Stimulated activated CD8-positive, alpha-beta memory T cell treated with anti-CD3 and anti-CD28 coated beads, Interleukin-15, amount 100 ng/mL, for 1 hour (primary cell): Measurements from ENCODE around the gene FGD3.
A peak's percentile ranks its signal among the peaks of the same experiment; 100 is the strongest.

Source experiments
- DNase-seq: peaks from one replicate; pipeline ENCODE4 v3.0.0-alpha.2; 2020; ENCODE audit warnings: low read depth

The FGD3 gene

DNA sequence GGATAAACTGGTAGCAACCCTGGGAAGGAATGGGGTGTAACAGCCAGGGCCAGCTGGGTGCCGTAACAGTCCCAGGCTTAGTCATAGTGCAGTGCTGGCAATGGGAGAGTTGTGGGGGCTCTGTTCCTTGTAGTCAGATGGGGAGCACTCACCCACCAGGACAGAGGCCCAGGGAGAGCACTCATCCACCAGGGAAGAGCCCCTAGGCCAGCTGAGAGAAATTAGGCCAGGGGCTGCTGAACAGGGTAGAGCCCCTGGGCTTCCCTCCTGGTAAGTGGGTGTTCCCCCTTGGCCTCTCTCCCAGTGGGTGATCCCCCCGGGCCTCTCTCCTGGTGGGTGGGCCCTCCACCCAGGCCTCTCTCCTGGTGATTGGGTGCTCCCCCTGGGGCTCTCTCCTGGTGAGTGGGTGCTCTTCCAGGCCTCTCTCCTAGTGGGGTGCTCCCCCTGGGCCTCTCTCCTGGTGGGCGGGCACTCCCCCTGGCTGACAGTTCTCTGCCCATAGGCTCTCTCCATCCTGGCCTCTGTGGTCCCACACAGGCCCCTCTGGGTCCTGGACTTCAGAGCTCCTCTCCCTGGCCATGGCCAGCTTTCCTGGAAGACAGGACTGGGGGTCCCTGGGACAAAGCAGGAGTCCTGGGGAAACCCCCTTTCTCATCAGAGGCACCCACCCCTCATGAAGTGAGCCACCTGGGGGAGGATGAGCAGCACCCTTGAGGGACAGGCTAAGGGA is 13.4 kb downstream of the FGD3 start:
- DNase-seq: no peak

DNA sequence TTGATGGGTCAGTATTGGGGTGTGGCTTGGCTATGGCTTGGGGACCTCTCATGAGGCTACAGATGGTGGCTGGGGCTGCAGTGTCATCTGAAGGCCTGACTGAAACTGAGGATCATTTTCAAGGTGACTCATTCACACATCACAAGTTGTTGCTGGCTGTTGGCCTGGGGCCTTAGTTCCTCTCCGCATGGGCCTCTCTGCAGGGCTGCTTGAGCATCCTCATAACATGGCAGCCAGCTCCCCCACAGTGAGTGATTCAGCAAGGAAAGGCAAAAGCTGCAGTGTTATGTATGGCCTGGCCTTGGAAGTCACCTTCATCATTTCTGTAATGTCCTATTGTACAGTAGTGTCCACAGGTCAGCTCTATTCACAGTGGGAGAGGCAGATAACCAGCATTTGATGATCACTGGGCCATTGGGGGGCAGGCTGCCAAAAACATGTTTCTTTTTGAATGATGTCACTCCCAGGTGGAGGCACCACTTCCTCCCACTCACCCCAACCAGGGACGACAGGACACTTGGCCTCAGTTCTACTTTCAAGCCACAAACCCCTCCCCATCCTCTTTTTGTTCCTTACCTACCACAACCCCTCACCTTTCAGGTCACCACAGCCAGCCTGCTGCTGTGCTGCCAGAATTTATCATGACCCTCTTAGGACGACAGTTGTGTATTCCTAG is 14.4 kb downstream of the FGD3 start:
- no peak for DNase-seq

DNA sequence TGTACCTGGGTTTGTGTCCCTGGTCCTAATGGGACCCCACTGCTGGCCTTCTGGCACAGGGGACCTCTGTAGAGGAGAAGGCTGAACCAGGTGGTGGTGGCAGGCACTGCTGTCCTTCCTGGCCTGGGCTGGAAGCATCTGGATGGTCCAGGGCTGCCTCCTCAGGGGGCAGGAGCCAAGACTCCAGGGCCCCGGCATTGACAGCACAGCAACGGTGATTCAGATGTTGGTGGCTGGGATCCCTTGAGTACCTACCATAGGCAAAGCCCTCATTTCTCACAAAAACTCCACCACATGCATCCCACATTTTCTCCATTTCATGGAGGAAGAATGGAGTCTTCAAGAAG is 15.0 kb downstream of the FGD3 start:
- DNase-seq: no peak

DNA sequence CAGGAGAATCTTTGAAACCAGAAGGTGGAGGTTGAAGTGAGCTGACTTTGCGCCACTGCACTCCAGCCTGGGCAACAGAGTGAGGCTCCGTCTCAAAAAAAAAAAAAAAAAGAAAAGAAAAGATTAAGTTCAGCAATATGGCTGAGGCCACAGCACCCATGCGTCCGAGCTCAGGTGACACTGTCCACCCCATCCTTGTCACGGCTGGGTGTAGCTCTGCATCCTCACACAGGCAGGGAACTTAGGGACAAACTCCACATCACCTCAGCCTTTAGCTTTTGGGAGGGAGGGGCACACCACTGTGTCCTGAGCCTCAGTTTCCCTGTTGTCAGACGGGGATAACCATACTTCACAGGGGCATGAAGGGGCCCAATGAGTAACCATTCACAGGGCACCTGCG is 15.5 kb downstream of the FGD3 start:
- no peak for DNase-seq

DNA sequence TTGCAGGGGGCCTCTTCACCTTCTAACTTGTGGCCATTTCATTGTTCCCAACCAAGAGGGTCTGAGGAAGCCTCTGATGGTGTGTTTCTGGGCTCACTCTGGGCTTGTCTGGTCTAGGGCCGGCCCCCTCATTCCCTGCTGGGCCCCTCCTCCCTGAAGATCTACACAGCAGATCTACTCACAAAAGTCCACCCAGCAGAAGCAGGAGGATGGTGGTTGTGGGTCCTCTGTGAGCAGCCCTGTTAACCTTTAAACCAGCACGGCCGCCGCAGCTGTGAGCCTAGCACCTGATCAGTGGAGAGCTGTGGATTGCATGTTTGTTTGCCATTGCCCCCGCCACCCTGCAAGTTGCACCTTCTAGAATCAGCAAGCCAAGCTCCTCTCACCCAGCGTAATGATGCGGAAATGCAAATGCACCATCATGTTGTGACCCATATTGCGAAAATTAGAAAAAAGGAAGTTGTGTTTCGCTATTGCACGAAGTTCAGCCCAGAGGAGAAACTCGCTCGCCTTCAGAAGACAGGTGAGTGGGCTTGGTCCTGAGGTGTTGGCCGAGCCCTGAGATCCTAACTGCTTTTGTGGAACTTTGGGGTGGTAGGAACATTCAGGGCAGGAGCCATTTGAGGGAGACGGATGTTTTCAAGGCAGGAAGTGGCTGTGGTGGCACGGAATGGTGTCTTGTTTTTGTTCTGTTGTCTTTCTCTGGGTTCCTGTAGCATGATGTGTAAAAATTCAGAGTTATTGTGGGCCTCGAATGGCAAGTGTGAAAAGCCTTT is 16.7 kb downstream of the FGD3 start:
- peak; percentile 47 for DNase-seq

DNA sequence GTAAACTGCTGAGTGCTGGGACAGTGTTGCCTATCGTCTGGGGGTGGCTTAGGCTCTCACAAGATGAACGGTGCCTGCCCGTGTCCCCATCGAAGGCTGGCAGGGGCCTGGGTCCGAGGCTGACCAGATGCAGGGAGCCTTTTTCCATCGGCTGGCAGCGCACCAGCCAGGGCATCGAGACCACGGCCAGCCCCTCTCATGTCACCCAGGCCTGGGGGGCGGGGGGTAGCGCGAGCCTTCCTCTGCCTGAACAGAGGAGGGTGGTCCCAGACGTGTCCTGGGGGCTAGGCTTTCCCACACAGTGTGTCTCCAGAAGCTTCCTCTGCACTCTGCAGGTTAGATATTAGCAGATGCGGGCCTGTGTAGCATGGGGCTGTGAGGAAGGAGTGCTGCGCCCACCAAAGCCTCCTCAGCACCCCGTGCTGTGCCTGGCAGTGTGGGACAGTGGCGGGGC is 17.3 kb downstream of the FGD3 start:
- DNase-seq: no peak

DNA sequence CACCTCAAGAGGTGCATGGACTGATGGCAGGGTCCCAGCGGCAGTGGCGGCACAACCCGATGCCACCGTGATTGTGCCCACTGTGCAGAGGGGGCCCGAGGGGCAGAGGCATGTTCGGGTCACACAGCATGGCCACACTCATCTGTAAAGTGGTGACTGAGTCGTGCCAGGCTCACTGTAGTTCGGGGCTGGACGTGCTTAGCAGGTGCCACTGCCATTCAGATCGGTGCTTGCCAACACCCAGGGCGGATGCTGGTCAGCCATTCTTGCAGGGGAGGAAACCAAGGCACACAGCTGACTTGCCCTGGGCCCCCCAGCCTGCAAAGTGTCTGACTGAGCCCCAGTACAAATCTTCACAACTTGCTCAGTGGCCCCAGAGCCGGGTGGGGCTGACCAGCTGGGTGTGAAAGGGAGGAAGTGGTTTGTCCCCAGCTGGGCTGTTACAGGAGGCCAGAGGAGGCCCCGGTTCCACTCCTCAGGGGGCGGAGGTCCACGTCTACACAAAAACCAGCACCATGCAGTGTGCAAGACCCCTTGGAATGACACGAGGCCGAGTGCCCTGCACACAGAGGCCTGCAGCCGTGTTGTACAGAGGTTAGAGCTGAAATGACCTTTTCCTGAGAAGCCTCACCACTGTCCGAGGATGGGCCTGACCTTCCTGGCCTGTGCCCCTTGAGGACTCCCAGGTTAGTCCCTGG is 17.9 kb downstream of the FGD3 start:
- DNase-seq: no peak

DNA sequence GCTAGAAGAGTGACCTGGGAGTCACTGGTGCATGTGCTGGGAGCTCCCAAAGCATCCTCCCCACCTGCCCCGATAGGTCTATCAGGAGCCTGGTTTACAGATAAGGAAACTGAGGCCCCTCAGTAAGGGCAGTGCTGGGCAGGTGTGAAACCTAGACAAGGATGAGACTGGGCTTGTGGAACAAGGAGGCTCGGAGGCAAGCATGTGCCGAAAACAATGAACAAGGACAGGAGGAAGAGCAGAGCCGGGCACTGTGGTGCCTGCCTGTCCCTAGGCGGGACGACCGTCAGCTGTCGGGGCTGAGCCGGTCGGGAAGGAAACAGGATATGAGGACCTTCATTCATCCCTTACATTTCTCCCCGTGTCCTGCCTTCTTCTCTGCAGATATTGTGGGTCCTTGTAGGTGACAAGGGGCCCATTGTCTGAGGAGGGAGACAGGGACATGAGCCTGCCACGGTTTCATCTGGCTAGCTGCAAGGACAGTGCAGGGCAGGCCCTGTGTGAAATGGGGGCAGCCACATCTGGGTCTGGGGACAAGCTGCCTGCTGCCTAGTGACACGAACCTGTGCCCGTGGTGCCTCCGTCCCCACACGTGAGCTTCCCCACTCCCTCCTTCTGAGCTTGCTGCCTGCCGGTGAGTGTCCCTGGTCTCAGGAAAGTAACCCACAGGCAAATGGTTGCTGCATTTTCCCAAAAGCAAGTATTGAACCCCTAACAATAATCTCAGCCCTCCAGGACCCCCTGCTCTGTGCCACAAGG is 18.6 kb downstream of the FGD3 start:
- DNase-seq: no peak

DNA sequence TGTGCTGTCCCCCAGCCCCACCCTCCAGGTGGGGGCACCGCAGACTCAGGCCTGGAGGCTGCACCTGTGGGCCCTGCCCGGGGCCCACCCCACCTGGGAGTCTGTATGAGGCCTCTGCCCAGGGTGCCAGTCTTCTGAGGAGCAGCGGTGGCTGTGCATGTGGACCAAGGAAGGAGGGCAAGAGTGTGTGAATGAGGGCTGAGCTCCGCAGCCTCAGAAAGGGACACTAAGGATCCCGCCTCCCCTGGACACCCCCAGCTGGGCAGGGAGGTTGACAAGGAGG is 19.1 kb downstream of the FGD3 start:
- no peak for DNase-seq

DNA sequence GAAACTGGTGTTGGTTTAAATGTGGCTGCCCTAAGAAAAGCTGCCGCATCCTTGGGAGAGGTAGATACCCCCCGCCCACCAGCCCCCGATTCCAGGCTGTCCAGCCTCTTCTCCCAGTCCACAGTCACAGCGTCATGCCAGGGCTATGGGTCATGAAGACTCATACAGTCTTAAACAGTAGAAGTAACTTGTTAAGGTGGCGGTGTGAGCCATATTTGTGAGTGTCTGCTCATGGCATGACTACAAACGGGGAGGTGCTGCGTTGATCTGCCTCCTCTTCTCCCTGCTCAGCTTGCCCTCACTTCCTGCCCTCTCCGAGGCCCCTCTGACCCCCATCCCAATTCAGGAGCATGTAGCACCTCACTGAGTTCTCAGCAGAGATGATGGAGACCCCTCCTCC is 20.8 kb downstream of the FGD3 start:
- no peak for DNase-seq

DNA sequence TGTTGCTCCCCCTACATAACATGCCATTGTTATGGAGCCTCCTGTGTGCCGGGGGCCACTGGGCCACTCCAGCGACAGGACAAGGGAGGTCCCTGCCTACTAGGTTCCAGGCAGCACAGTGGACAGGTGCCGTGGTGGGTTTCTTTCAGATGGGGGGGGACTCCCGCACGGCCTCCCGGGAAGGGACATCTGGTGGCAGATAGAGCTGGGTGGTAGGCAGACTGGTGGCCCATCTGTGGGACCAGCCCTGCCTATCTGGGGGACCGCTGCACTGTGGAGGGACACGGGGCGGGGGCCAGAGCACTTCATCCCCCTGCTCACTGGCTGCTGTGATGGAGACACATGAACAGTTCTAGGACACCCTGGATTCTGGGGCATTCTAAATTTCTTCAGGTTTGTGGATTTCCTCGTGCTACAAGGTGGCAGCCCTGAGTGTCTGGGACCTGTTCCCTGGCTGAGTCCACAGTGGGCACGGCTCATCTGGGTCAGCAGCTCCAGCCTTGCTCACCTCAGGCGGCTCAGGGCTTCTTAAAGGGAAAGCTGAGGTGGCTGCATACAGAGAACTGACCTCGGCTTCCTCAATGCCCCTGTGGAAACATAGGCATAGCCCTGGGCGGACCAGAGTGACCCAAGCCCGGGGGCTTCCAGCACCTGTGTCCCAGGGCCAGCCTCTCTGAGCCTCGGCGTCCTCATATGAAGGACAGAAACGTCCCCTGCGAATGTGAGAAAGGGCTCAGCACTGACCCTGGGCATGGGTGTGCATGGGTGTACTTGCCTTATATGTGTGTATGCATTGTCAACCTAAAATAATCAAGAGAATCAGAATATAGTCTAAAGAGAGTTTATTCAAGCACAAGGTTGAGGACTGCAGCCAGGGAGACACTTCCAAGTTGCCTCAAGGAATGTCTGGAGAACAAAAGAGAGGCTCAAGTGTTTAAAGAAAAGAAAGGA is 22.5 kb downstream of the FGD3 start:
- DNase-seq: no peak

DNA sequence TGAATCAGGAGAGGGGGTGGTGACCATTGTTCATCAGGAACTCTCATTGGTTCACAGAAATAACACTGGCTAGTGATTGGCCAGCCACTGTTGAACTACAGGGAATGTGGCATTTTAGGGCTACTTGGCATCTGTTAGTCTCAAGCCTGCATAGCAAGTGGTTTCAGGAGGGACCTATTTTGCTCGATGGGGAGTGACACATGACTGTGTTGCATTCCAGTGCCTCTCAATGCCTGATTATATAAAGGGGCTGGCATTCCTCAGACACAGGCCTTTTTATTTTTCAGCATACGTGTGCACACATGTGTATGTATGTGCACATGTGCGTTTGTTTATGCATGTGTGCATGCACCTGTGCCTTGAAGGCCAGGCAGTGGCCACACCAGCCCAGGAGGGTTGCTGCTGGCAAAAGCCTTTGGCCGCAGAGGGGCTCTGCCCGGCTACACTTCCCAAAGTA is 23.2 kb downstream of the FGD3 start:
- no peak for DNase-seq

DNA sequence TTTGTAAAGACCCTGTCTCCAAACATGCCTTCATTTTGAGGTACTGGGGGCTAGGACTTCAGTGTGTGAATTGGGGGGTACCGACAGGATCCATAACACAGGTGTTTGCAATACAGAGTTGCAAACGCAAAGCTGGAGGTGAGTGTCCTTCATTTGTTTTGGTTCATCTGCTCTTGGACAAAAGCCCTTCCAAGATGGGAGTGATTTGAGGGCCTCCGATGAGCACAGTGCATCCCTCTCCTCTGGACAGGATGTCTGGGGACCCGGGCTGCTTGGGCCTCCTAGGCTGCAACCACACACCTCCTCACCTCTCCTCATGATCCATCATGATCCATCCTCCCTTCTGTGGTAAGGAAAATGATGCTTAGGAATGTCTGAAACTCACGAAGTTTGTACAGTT is 23.8 kb downstream of the FGD3 start:
- no peak for DNase-seq

DNA sequence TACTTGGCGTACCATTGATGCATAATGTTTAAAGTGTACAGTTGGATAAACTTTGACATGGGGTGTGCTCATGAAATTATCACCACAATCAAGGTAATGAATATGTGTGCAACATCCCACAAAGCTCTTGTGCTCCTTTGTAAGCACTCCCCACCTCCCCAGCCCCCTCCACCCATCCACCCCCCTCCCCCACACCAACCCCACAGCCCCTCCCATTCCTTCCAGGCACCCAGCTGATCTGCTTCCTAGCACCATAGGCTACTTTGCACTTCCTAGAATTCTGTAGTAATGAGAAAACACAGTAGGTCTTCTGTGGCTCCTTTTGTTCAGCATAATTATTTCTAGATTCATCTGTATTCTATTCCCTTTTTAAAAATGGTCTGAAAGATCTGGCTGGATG is 24.5 kb downstream of the FGD3 start:
- DNase-seq: no peak

DNA sequence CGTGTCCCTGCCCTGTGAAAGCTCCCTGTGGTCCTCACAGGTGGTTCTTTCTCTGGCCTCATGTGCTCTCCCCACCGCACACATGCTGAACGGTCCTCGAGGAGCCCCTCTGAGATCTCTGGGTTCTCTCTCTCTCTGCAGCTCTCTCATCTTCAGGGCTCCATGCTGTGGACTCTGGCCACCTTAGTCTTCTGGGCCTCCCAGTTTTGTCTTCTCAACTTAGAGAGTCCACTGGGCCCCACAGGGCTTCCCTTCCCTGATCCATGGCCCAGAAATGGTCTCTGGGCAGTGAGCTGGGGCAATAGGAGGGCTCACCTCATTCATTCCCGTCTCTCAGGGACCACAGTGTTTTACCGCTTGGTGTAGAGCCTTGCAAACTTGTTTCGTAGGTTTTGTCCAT is 26.4 kb downstream of the FGD3 start:
- DNase-seq: no peak

DNA sequence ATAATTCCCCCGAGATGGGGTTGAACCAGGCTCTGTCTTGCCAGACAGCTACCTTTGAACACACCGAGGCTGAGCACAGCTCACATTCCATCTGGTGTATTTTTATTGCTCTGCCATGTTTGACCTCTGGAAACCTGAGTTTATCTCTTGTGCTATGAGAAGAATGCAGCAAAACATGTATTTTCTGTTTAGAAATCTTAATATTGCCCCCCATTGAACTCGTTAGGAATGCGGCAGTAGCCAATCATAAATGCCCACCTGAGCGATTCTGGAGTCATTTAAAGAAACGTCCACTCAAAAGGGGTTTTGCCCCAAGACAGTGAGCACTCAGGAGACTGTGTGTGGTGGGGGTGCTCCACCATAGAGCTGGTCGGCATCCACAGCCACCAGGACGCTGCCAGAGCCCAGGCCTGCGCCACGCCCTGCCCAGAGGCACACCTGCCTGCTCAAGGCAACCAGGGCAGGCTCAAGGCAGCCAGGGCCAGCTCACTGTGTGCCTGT is 26.9 kb downstream of the FGD3 start:
- no peak for DNase-seq

DNA sequence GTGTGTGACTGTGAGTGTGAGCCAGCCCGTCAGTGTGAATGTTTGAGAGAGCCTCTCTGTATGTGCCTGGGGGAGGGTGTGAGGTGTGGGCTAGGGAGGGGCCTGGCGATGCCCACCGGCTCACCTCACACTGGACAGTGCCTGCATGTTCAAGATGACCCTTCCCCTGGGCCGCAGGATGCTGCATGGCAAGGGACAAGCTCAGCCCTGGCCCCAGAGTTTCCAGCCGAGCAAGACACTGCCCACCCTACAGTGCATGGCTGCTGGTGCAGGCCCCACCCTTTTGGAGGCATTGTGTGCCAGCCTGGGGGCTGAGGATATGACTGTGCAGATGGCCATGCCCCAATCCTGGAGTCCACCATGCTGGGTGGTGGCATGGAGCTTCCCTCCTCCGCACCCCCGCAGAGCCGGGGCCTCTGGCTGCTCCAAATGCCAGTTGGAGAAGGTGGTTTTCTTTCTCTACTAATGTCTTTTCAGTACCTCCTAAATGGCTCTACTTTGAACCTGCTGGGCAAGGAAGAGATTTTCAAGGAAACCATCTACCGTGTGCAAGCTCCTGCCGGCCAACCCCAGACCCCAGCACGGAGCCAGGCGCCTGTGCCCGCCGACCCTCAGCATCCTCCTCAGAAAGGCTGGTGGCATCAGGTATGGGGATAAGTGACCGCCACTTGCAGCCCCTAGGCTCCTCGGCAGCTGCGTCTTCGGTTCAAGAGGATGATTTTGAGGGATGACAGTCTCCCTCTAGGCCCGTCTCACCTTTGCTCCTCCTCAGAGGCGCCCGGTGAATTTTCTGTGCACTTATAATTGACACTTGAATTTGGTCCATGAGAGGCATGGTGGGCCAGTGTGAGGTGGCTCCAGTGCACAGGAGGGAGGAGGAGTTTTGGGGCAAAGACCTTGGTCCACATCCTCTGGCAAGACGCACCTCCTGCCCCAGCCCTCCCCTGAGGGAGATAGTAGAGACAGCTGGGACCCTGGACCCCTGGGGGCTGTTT is 27.7 kb downstream of the FGD3 start:
- DNase-seq: no peak

DNA sequence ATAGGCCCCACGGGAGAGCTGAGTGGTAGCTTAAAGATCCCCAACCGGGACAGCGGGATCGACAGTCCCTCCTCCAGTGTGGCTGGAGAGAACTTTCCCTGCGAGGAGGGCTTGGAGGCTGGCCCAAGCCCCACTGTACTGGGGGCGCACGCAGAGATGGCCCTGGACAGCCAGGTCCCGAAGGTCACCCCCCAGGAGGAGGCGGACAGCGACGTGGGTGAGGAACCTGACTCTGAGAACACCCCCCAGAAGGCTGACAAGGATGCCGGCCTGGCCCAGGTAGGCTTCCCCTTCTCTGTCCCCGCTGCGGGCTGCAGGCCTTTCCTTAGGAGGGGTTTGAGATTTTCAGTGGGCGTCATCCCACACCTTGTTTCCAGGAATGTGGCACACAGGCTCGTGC is 29.1 kb downstream of the FGD3 start:
- no peak for DNase-seq

DNA sequence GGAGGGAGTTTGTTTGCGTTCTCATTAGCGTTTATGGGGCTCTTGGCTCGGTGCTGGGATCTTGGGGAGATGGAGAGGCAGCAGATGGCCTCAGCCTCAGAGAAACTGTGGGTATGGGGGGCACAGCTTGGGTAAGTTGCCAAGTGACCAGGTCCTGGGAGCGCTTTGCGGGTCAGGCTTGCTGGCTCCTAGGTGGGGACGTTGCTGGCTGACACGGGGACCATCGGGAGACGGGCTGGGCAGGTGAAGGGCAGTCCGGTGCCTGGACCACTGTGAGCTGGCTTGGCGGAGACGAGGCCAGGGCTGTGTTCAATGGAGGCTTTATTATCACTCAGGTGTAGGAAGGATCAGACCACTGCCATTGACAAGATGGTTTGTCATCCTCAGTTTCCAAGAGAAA is 30.0 kb downstream of the FGD3 start:
- DNase-seq: no peak
